ENCODE results near the gene OR2C3.
"Not testable (repeated sequence)": the region's sequence is repeated elsewhere in the genome, so short reads cannot be mapped to it uniquely, and the experiment has no call there.

OR2C3 gene

DNA sequence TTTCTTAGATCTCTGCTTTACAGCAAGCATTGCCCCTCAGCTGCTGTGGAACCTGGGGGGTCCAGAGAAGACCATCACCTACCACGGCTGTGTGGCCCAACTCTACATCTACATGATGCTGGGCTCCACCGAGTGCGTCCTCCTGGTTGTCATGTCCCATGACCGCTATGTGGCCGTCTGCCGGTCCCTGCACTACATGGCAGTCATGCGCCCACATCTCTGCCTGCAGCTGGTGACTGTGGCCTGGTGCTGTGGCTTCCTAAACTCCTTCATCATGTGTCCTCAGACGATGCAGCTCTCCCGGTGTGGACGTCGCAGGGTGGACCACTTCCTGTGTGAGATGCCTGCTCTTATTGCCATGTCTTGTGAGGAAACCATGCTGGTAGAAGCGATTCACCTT is 44.9 kb downstream of the OR2C3 start (continued):
- TF ChIP-seq ZFHX2 (tag by site-specific recombination; conservative IDR thresholded peaks at IDR 0.05) (no peak), ZNF146 (tag by site-specific recombination; IDR thresholded peaks at IDR 0.05) (no peak), ZNF776 (tag by site-specific recombination; IDR thresholded peaks at IDR 0.05; ENCODE audit: borderline replicate concordance) (no peak), ZNF580 (tag by site-specific recombination; IDR thresholded peaks at IDR 0.05) (no peak), TRIM28 (IDR thresholded peaks at IDR 0.05; ENCODE audit: borderline replicate concordance, low read length) (no peak), ZNF600 (tag by site-specific recombination; IDR thresholded peaks at IDR 0.05) (no peak), BCL11A (tag by site-specific recombination; IDR thresholded peaks at IDR 0.05; ENCODE audit: low read depth) (no peak)
- TF ChIP-seq, protein P1, sequence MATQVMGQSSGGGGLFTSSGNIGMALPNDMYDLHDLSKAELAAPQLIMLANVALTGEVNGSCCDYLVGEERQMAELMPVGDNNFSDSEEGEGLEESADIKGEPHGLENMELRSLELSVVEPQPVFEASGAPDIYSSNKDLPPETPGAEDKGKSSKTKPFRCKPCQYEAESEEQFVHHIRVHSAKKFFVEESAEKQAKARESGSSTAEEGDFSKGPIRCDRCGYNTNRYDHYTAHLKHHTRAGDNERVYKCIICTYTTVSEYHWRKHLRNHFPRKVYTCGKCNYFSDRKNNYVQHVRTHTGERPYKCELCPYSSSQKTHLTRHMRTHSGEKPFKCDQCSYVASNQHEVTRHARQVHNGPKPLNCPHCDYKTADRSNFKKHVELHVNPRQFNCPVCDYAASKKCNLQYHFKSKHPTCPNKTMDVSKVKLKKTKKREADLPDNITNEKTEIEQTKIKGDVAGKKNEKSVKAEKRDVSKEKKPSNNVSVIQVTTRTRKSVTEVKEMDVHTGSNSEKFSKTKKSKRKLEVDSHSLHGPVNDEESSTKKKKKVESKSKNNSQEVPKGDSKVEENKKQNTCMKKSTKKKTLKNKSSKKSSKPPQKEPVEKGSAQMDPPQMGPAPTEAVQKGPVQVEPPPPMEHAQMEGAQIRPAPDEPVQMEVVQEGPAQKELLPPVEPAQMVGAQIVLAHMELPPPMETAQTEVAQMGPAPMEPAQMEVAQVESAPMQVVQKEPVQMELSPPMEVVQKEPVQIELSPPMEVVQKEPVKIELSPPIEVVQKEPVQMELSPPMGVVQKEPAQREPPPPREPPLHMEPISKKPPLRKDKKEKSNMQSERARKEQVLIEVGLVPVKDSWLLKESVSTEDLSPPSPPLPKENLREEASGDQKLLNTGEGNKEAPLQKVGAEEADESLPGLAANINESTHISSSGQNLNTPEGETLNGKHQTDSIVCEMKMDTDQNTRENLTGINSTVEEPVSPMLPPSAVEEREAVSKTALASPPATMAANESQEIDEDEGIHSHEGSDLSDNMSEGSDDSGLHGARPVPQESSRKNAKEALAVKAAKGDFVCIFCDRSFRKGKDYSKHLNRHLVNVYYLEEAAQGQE (tag by site-specific recombination; IDR thresholded peaks at IDR 0.05) = no peak

GRCh38 chr1:247487057-247487456 is 49.2 kb downstream of the OR2C3 start:
- Histone ChIP-seq H3K9me3 (ENCODE audit: control insufficient read depth, insufficient read depth, low read depth, low read length) (no peaks in the 10 kb centered on the region), H3K4me1 (ENCODE audit: control insufficient read depth, insufficient read depth, low read length) (no peaks in the 10 kb centered on the region), H3K4me3 (ENCODE audit: low read depth, low read length) (no peak overlapping the region), H3K27ac (ENCODE audit: extremely low read depth, low read depth, low read length) (no peak overlapping the region), H3K36me3 (ENCODE audit: control insufficient read depth in 2 of 2, insufficient read depth in 1 of 2, low read length in 2 of 2) (no peaks in the 10 kb centered on the region)
- peak; percentile 37 for TF ChIP-seq ZNF654 (tag by site-specific recombination; IDR thresholded peaks at IDR 0.05; ENCODE audit: low read depth)
- TF ChIP-seq ZNF776 (tag by site-specific recombination; IDR thresholded peaks at IDR 0.05; ENCODE audit: borderline replicate concordance) = no peak
- ChIA-PET POLR2A (no interaction called here), CTCF (interaction anchor here (1.0 kb wide), 1 partner anchor 393 kb away, joined by 3 read pairs; no protein-coding TSS in a partner anchor)

DNA sequence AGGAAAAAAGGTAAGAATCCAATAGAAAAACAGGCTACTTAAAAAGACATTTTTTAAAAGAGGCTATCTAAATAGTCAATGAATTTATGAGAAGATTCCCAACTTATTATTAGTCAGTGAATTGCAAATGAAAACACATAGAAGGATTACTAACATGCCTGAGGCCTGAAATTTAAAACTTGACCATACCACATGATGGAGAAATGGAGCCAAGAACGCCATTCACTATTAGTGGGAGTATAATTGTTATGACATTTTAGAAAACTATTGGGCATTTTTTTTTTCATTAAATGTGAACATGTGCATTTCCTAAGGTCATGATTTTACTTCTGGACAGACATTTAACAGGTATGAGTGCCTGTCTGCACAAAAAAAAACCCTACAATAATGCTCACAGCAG is 53.5 kb downstream of the OR2C3 start:
- H3K27ac ChIP-seq (ENCODE audit: extremely low read depth, low read depth, low read length) = no peak overlapping the region
- H3K36me3 ChIP-seq (ENCODE audit: control insufficient read depth in 2 of 2, insufficient read depth in 1 of 2, low read length in 2 of 2) = no peaks in the 10 kb centered on the region
- H3K4me1 ChIP-seq (ENCODE audit: control insufficient read depth, insufficient read depth, low read length) = no peaks in the 10 kb centered on the region
- no peak for TF ChIP-seq PRDM1 (tag by site-specific recombination; IDR thresholded peaks at IDR 0.05)
- TF ChIP-seq, protein P2, sequence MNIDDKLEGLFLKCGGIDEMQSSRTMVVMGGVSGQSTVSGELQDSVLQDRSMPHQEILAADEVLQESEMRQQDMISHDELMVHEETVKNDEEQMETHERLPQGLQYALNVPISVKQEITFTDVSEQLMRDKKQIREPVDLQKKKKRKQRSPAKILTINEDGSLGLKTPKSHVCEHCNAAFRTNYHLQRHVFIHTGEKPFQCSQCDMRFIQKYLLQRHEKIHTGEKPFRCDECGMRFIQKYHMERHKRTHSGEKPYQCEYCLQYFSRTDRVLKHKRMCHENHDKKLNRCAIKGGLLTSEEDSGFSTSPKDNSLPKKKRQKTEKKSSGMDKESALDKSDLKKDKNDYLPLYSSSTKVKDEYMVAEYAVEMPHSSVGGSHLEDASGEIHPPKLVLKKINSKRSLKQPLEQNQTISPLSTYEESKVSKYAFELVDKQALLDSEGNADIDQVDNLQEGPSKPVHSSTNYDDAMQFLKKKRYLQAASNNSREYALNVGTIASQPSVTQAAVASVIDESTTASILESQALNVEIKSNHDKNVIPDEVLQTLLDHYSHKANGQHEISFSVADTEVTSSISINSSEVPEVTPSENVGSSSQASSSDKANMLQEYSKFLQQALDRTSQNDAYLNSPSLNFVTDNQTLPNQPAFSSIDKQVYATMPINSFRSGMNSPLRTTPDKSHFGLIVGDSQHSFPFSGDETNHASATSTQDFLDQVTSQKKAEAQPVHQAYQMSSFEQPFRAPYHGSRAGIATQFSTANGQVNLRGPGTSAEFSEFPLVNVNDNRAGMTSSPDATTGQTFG (tag by site-specific recombination; IDR thresholded peaks at IDR 0.05; ENCODE audit: borderline replicate concordance) = no peak
- no peak for TF ChIP-seq ZNF785 (tag by site-specific recombination; IDR thresholded peaks at IDR 0.05)
- CTCF ChIA-PET = no interaction called here
- no peak overlapping the region for H3K4me3 ChIP-seq (ENCODE audit: low read depth, low read length)
- no peaks in the 10 kb centered on the region for H3K9me3 ChIP-seq (ENCODE audit: control insufficient read depth, insufficient read depth, low read depth, low read length)
- POLR2A ChIA-PET = no interaction called here

DNA sequence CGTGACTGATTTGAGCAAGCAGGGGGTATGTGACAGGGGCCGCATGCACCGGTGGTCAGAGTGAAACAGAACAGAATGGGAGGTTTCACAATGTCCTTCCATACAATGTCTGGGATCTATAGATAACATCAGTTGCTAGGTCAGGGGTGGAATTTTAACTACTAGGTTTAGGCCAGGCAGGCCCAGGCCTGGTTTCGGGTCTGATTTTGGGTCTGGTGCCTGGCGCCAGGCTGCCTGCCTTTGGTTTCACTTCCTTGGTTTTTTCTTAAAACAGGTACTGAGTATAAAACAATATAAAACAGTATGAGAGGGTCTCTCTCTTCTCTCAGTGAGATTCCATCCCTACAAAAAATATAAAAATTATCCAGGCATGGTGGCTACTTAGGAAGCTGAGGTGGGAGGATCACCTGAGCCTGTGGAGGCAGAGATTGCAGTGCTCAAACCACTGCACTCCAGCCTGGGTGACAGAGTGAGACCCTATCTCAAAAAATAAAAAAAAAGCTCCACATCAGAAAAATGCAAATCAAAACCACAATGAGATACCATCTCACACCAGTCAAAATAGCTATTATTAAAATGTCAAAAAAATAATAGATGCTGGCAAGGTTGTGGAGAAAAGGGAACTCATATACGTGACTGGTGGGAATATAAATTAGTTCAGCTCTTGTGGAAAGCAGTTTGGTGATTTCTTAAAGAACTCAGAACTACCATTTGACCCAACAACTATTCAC is 59.7 kb downstream of the OR2C3 start:
- H3K27ac ChIP-seq (ENCODE audit: extremely low read depth, low read depth, low read length); H3K4me1 ChIP-seq (ENCODE audit: control insufficient read depth, insufficient read depth, low read length); H3K36me3 ChIP-seq (ENCODE audit: control insufficient read depth in 2 of 2, insufficient read depth in 1 of 2, low read length in 2 of 2); CTCF ChIA-PET; H3K4me3 ChIP-seq (ENCODE audit: low read depth, low read length); H3K9me3 ChIP-seq (ENCODE audit: control insufficient read depth, insufficient read depth, low read depth, low read length); POLR2A ChIA-PET: not testable (repeated sequence)

All from HEK293 (cell line).